ENCODE data around the gene TBC1D1.
A peak's percentile ranks its signal among the peaks of the same experiment; 100 is the strongest.

TBC1D1 gene

GRCh38 chr4:38111717-38112116 is 220.8 kb downstream of the TBC1D1 start:
- no peak overlapping the region for H3K4me3 ChIP-seq (ENCODE audit: low read length in 2 of 2)
- no peak overlapping the region for H3K27ac ChIP-seq (replicated peaks; ENCODE audit: low read length)
- no peak overlapping the region for H2BK5ac ChIP-seq (ENCODE audit: low read length)
- H3K27me3 ChIP-seq (ENCODE audit: control insufficient read depth in 3 of 3, insufficient read depth in 3 of 3, low read depth in 1 of 3, low read length in 3 of 3): peaks cover 0 to 13% (median 0%) of the 10 kb centered on the region in 3 experiments
- H2BK12ac ChIP-seq (ENCODE audit: low read length): no peak overlapping the region
- H3K4me2 ChIP-seq (ENCODE audit: insufficient read depth, low read length, poor library complexity, severe bottlenecking): no peak overlapping the region
- DNase-seq (ENCODE audit: low spot score): no peak
- peaks cover 37 to 58% of the 10 kb centered on the region in 2 donors for H3K4me1 ChIP-seq (ENCODE audit: control insufficient read depth in 2 of 2, insufficient read depth in 1 of 2, low read depth in 1 of 2, low read length in 2 of 2)
- no peak overlapping the region for H2AFZ ChIP-seq (ENCODE audit: low read length)
- H4K91ac ChIP-seq (ENCODE audit: low read depth, low read length, poor library complexity): no peak overlapping the region
- peaks cover 5 to 29% of the 10 kb centered on the region in 2 donors for H3K36me3 ChIP-seq (replicated peaks in 1 of 2; ENCODE audit: control insufficient read depth in 2 of 2, insufficient read depth in 2 of 2, low read length in 2 of 2)
- H2BK15ac ChIP-seq (ENCODE audit: low read length): no peak overlapping the region
- H3K9ac ChIP-seq (ENCODE audit: low read depth, low read length, poor library complexity): no peak overlapping the region
- no peaks in the 10 kb centered on the region for H3K9me3 ChIP-seq (replicated peaks in 1 of 2; ENCODE audit: control insufficient read depth in 2 of 2, insufficient read depth in 1 of 2, low read depth in 1 of 2, low read length in 2 of 2)
- no peaks in the 10 kb centered on the region for H3K79me1 ChIP-seq (ENCODE audit: low read depth, low read length)
- no peak overlapping the region for H3K4ac ChIP-seq (ENCODE audit: low read length)
- no peak overlapping the region for H2AK5ac ChIP-seq (ENCODE audit: low read depth, low read length)
- H3K14ac ChIP-seq (ENCODE audit: low read length): no peak overlapping the region
- no peak overlapping the region for H3K23ac ChIP-seq (ENCODE audit: low read depth, low read length, poor library complexity)
- no peak overlapping the region for H3K18ac ChIP-seq (ENCODE audit: low read length)
- no peak overlapping the region for H4K8ac ChIP-seq (ENCODE audit: low read depth, low read length)
- no CpG with 5 or more reads among the region's 4 CpGs for WGBS, 2 donors (ENCODE audit: extremely low coverage in 2 of 2, insufficient read length in 2 of 2, insufficient replicate concordance in 1 of 2)
- H2BK120ac ChIP-seq (ENCODE audit: low read depth, low read length): no peak overlapping the region

GRCh38 chr4:38113132-38113531 is 222.2 kb downstream of the TBC1D1 start:
- no peak overlapping the region for H2BK15ac ChIP-seq (ENCODE audit: low read length)
- no peak for DNase-seq (ENCODE audit: low spot score)
- no peak overlapping the region for H3K4me3 ChIP-seq (ENCODE audit: low read length in 2 of 2)
- H2AK5ac ChIP-seq (ENCODE audit: low read depth, low read length): no peak overlapping the region
- H2BK120ac ChIP-seq (ENCODE audit: low read depth, low read length): no peak overlapping the region
- no peak overlapping the region for H2BK12ac ChIP-seq (ENCODE audit: low read length)
- no peaks in the 10 kb centered on the region for H3K9me3 ChIP-seq (replicated peaks in 1 of 2; ENCODE audit: control insufficient read depth in 2 of 2, insufficient read depth in 1 of 2, low read depth in 1 of 2, low read length in 2 of 2)
- no peak overlapping the region for H3K4me2 ChIP-seq (ENCODE audit: insufficient read depth, low read length, poor library complexity, severe bottlenecking)
- no peak overlapping the region for H4K8ac ChIP-seq (ENCODE audit: low read depth, low read length)
- H2BK5ac ChIP-seq (ENCODE audit: low read length): no peak overlapping the region
- no peak overlapping the region for H2AFZ ChIP-seq (ENCODE audit: low read length)
- H3K4me1 ChIP-seq (ENCODE audit: control insufficient read depth in 2 of 2, insufficient read depth in 1 of 2, low read depth in 1 of 2, low read length in 2 of 2): peaks cover 37 to 58% of the 10 kb centered on the region in 2 donors
- H3K23ac ChIP-seq (ENCODE audit: low read depth, low read length, poor library complexity): no peak overlapping the region
- H3K27ac ChIP-seq (replicated peaks; ENCODE audit: low read length): no peak overlapping the region
- no peak overlapping the region for H3K9ac ChIP-seq (ENCODE audit: low read depth, low read length, poor library complexity)
- no peak overlapping the region for H3K18ac ChIP-seq (ENCODE audit: low read length)
- H3K14ac ChIP-seq (ENCODE audit: low read length): no peak overlapping the region
- H3K27me3 ChIP-seq (ENCODE audit: control insufficient read depth in 3 of 3, insufficient read depth in 3 of 3, low read depth in 1 of 3, low read length in 3 of 3): peaks cover 0 to 7% (median 0%) of the 10 kb centered on the region in 3 experiments
- no peak overlapping the region for H4K91ac ChIP-seq (ENCODE audit: low read depth, low read length, poor library complexity)
- H3K79me1 ChIP-seq (ENCODE audit: low read depth, low read length): no peaks in the 10 kb centered on the region
- peaks cover 3 to 27% of the 10 kb centered on the region in 2 donors for H3K36me3 ChIP-seq (replicated peaks in 1 of 2; ENCODE audit: control insufficient read depth in 2 of 2, insufficient read depth in 2 of 2, low read length in 2 of 2)
- H3K4ac ChIP-seq (ENCODE audit: low read length): no peak overlapping the region
- WGBS, 2 donors (ENCODE audit: extremely low coverage in 2 of 2, insufficient read length in 2 of 2, insufficient replicate concordance in 1 of 2): no CpG with 5 or more reads among the region's 4 CpGs

- Histone ChIP-seq H3K9ac (ENCODE audit: low read depth, low read length, poor library complexity) (no peak overlapping the region), H3K4me1 (ENCODE audit: control insufficient read depth in 2 of 2, insufficient read depth in 1 of 2, low read depth in 1 of 2, low read length in 2 of 2) (peaks cover 37 to 58% of the 10 kb centered on the region in 2 donors), H3K27me3 (ENCODE audit: control insufficient read depth in 3 of 3, insufficient read depth in 3 of 3, low read depth in 1 of 3, low read length in 3 of 3) (peaks cover 0 to 6% (median 0%) of the 10 kb centered on the region in 3 experiments), H3K79me1 (ENCODE audit: low read depth, low read length) (no peaks in the 10 kb centered on the region), H3K9me3 (replicated peaks in 1 of 2; ENCODE audit: control insufficient read depth in 2 of 2, insufficient read depth in 1 of 2, low read depth in 1 of 2, low read length in 2 of 2) (no peaks in the 10 kb centered on the region), H3K36me3 (replicated peaks in 1 of 2; ENCODE audit: control insufficient read depth in 2 of 2, insufficient read depth in 2 of 2, low read length in 2 of 2) (peaks cover 5 to 28% of the 10 kb centered on the region in 2 donors), H3K18ac (ENCODE audit: low read length) (no peak overlapping the region), H3K27ac (replicated peaks; ENCODE audit: low read length) (no peak overlapping the region), H2BK120ac (ENCODE audit: low read depth, low read length) (no peak overlapping the region), H2AFZ (ENCODE audit: low read length) (no peak overlapping the region), H3K23ac (ENCODE audit: low read depth, low read length, poor library complexity) (no peak overlapping the region), H2BK5ac (ENCODE audit: low read length) (no peak overlapping the region), H2BK12ac (ENCODE audit: low read length) (no peak overlapping the region), H2AK5ac (ENCODE audit: low read depth, low read length) (no peak overlapping the region), H3K4ac (ENCODE audit: low read length) (no peak overlapping the region), H2BK15ac (ENCODE audit: low read length) (no peak overlapping the region), H3K14ac (ENCODE audit: low read length) (no peak overlapping the region), H4K8ac (ENCODE audit: low read depth, low read length) (no peak overlapping the region), H4K91ac (ENCODE audit: low read depth, low read length, poor library complexity) (no peak overlapping the region), H3K4me2 (ENCODE audit: insufficient read depth, low read length, poor library complexity, severe bottlenecking) (no peak overlapping the region), H3K4me3 (ENCODE audit: low read length in 2 of 2) (no peak overlapping the region)
- WGBS, 2 donors (ENCODE audit: extremely low coverage in 2 of 2, insufficient read length in 2 of 2, insufficient replicate concordance in 1 of 2): no CpG with 5 or more reads among the region's 2 CpGs
- no peak for DNase-seq (ENCODE audit: low spot score)
Measured at GRCh38 chr4:38113551-38113950, 222.7 kb downstream of the TBC1D1 start.

GRCh38 chr4:38114386-38115150 is 223.7 kb downstream of the TBC1D1 start:
- H3K4me1 ChIP-seq (ENCODE audit: control insufficient read depth in 2 of 2, insufficient read depth in 1 of 2, low read depth in 1 of 2, low read length in 2 of 2): peaks cover 31 to 51% of the 10 kb centered on the region in 2 donors
- DNase-seq (ENCODE audit: low spot score): peak; percentile 35

More at GRCh38 chr4:38114386-38115150, 223.7 kb downstream of the TBC1D1 start:
- Histone ChIP-seq H2BK5ac (ENCODE audit: low read length) (no peak overlapping the region), H3K14ac (ENCODE audit: low read length) (no peak overlapping the region), H2AK5ac (ENCODE audit: low read depth, low read length) (no peak overlapping the region), H3K18ac (ENCODE audit: low read length) (no peak overlapping the region), H3K79me1 (ENCODE audit: low read depth, low read length) (no peaks in the 10 kb centered on the region), H3K4me3 (ENCODE audit: low read length in 2 of 2) (no peak overlapping the region), H3K36me3 (replicated peaks in 1 of 2; ENCODE audit: control insufficient read depth in 2 of 2, insufficient read depth in 2 of 2, low read length in 2 of 2) (peaks cover 8 to 27% of the 10 kb centered on the region in 2 donors), H2AFZ (ENCODE audit: low read length) (no peak overlapping the region), H3K23ac (ENCODE audit: low read depth, low read length, poor library complexity) (no peak overlapping the region), H4K91ac (ENCODE audit: low read depth, low read length, poor library complexity) (no peak overlapping the region), H2BK120ac (ENCODE audit: low read depth, low read length) (no peak overlapping the region), H3K9me3 (replicated peaks in 1 of 2; ENCODE audit: control insufficient read depth in 2 of 2, insufficient read depth in 1 of 2, low read depth in 1 of 2, low read length in 2 of 2) (no peaks in the 10 kb centered on the region), H4K8ac (ENCODE audit: low read depth, low read length) (no peak overlapping the region), H3K4ac (ENCODE audit: low read length) (no peak overlapping the region), H3K27me3 (ENCODE audit: control insufficient read depth in 3 of 3, insufficient read depth in 3 of 3, low read depth in 1 of 3, low read length in 3 of 3) (peaks cover 0 to 3% (median 0%) of the 10 kb centered on the region in 3 experiments), H2BK15ac (ENCODE audit: low read length) (no peak overlapping the region), H3K4me2 (ENCODE audit: insufficient read depth, low read length, poor library complexity, severe bottlenecking) (no peak overlapping the region), H3K27ac (replicated peaks; ENCODE audit: low read length) (peak overlapping the region; percentile 12), H3K9ac (ENCODE audit: low read depth, low read length, poor library complexity) (no peak overlapping the region), H2BK12ac (ENCODE audit: low read length) (no peak overlapping the region)
- no CpG with 5 or more reads among the region's 6 CpGs for WGBS, 2 donors (ENCODE audit: extremely low coverage in 2 of 2, insufficient read length in 2 of 2, insufficient replicate concordance in 1 of 2)

Data from neuronal stem cell (in vitro differentiated cells).